HG03196 (cell line): ENCODE results near the gene NCKIPSD.

Source experiments
- ATAC-seq: cut with Tn5 transposase; IDR thresholded peaks from one replicate; pipeline ENCODE4 v1.9.1; 2021; ENCODE audit not compliant: unreplicated experiment

The NCKIPSD gene

DNA sequence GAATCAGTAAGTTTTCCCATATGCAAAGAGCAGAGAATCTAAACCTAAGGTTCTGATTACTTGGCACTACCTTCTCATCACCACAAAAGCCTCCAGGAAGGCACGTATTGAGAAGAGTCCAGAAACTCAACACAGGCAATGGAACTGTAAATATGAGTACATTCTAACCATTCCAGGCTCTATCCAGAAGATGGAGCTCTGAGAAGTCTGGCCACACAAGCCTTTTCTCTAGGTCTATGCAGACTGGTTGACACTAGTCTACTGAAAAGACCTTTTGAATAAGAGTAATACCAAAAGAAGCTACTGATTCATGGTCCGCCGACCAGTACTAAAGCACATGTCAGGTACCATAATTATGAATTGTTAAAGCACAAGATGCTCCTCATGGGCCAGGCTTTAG lies 12.2 kb upstream of the NCKIPSD start:
- no peak for ATAC-seq

GRCh38 chr3:48696601-48697000 lies 10.9 kb upstream of the NCKIPSD start:
- no peak for ATAC-seq

DNA sequence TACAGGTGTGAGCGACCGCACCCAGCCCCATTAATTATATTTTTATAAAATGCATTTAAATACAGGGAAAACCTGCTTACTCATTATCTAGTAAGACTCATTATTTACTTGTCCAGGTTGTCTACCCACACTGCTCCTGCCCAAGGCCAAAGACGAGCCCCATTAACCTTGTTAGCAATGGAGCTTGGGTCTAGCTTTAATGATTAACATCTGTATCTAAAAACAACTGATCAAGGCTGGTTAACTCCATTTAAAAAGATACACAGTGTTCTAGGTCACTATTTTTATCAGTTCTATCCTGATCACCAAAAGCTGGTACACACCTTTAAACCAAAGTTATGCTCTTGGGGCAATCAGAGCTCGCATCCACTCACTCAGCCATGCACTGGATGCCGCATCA lies 10.4 kb upstream of the NCKIPSD start:
- no peak for ATAC-seq

GRCh38 chr3:48695393-48695753 lies 9.7 kb upstream of the NCKIPSD start:
- ATAC-seq = no peak

- ATAC-seq = no peak
Measured at GRCh38 chr3:48694610-48695392, 9.1 kb upstream of the NCKIPSD start.

GRCh38 chr3:48693826-48694225 lies 8.1 kb upstream of the NCKIPSD start:
- no peak for ATAC-seq

GRCh38 chr3:48692551-48692950 lies 6.8 kb upstream of the NCKIPSD start:
- no peak for ATAC-seq

DNA sequence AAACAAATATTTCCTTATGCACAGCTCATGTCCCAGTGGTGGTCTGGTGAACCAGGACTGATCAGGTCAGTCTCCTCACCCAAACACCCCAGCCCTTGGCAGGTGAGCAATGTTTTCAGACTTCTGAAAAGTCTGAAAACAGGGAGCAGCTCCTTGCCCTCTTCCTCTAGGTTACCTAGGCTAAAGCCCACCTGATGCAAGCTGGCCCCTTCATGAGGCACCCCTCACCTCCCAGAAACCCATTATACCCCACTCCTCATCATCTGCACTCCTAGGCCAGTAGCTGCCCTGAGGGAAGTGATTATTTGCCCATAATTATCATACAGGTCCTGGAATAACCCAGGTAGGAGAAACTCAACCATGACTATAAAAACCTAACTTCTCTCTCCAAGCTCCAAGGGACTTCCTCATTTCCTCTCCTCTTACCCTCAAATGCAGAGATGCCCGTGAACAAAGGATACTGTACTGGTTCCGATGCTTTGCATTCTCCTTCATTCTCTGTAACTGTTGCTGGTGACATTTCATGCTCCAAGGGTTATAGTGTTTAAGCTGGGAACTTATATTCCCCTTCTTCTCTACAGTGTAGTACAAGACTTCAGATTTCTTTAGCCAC lies 5.2 kb upstream of the NCKIPSD start:
- no peak for ATAC-seq

- no peak for ATAC-seq
Measured at GRCh38 chr3:48689384-48689783, 3.7 kb upstream of the NCKIPSD start.

- ATAC-seq = no peak
Measured at GRCh38 chr3:48688737-48689075, 3.0 kb upstream of the NCKIPSD start.

DNA sequence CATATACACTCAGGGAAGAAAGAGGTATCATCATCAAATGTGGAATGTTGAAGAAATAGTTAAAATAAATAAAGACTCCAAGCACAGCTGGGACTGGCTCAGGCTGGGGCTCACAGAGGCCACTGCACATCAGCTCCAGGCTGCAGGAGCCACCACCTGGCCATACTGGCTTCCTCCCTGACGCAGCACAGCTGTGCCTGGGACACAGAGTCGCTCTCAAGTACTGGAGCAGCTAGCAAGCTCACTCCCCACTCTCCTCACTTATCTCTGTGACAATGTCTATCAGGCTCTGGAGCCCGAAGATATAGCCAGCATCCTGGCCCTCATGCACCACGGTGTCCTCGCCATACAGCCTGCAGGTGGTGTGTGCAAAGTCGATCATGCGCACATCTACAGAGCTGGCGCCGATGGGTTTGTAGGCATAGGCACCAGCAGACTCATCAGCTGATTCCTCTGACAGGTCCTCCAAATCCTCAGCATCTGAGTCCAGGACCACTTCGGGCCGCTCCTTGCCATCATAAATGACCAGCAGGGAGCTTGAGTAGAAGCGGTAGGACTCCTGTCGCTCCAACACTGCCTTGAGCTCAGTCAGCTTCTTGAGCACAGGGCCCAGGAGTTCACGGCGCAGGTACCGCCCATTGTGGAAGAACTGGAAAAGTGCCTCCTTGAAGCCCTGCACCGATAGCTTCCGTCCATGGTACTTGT lies 2.5 kb upstream of the NCKIPSD start:
- no peak for ATAC-seq

DNA sequence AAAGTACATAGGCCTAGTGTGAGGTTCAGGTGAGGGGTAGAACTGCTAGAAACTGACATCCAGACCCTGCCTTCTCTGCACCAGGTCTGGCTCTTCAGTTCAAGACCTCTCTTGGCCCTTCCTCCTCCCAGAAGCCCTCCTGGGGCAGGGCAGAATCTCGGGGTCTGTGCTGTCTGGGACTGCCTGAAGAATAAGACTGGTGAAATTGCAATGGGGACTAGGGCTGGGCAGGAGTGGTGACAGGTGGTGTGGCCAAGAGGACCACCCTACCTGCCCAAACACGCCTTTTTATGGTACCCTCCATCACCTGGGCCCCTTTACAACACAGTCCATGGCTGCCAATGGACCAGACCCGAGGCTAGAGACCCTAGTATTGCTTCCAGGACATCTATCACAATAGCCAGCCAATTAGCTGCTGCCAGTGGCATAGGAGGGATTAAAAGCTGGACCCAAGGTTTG lies 1.5 kb upstream of the NCKIPSD start:
- no peak for ATAC-seq

GRCh38 chr3:48686538-48687219 lies 964 bp upstream of the NCKIPSD start:
- ATAC-seq = no peak

DNA sequence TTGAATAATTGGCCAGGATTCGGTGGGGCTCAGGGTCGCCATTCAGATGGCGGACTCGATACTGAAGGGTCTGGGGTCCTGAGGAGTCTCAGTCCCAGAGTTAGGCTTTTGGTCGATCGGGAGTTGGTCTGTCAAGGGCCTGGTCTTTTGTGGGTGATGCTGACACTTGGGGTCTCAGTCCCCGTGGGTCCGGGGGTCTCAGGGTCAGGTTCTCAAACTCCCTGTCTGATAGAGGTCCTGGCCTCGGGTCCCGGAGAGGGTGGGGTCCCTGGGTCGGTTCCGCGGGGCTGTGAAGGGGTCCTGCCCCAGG lies 467 bp downstream of the NCKIPSD start:
- no peak for ATAC-seq

DNA sequence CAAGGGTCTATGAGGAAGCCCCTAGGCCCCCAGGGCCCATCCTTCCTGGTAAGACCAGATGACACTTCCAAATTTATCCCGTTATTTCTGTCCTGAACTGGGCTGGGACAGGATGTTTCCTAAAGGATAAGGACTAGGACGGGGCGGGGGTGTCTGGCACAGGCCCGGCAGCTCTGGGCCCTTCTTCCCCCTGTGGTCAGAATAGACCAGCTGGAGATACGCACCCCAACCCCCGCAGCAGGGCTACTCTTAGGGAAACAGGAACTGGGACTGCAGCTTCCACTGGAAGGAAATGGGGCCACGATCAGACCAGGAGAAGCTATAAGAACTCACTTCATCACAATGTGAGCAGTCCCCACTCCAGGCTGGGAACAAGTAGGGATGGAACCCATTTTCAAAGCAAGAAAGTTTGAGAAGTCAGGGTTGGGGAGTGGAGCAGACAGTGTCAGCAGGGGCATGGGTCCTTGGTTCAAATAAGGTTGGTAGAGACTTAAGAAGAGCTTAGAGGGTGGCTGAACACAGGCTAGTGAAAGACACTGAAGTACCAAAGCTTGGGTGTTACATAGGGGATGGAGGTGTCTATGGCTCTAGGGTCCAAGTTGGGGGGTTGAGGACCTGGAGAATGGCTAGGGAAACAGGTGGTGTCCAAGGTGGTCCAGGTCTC lies 1.1 kb downstream of the NCKIPSD start:
- ATAC-seq = no peak

DNA sequence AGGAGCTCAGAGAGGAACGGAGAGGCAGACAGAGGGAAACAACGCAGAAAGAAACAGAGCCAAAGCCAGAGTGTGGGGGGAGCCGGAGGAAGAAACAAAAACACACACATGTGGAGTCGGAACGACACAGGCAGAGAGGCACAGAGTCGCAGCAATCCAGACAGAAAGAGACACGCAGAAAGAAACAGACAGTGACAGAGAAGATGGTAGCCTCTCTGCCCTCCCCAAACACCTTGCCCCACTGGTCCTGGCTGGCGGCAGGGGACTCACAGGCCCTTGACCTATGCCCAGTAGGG lies 1.7 kb downstream of the NCKIPSD start:
- ATAC-seq = no peak

- ATAC-seq = no peak
Measured at GRCh38 chr3:48682786-48683185, 2.9 kb downstream of the NCKIPSD start.

GRCh38 chr3:48681974-48682610 lies 3.6 kb downstream of the NCKIPSD start:
- no peak for ATAC-seq

DNA sequence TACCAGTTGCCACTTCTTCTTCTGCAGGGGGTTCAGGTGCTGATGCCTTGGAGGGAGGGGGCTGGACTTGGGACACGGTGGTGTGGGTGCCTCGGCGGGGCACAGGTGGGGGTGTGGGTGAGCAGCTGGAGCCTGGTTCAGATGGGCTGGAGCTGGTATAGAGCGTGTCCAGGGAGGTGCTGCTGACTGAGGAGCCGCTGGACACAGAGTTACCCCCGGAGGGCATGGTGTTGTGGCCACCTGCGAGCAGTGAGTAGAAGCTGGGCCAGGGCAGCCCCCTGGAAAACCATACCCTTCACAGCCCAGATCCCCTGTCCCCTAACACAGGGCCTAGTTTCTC lies 4.2 kb downstream of the NCKIPSD start:
- no peak for ATAC-seq

GRCh38 chr3:48680811-48681540 lies 4.7 kb downstream of the NCKIPSD start:
- no peak for ATAC-seq
